HepG2 (cell line): ENCODE data around the gene TECTA.

Source experiments
- BHLHE40 ChIP-seq: IDR thresholded peaks from 2 replicates; pipeline ENCODE4 v1.6.1; 2011; ENCODE audit warnings: low read length, improper control_type of control experiment
- BRF2 ChIP-seq: sonication (generic); formaldehyde crosslinking; IDR thresholded peaks from 2 replicates; pipeline ENCODE4 v1.8.1; 2022; ENCODE audit warnings: mild to moderate bottlenecking, missing genetic modification reagents
- CBX1 ChIP-seq: IDR thresholded peaks from one replicate; pipeline ENCODE4 v1.6.1; 2016; ENCODE audit warnings: antibody characterized with exemption, low read depth
- CCAR2 ChIP-seq: fragments of 200-400 bp; formaldehyde crosslinking; optimal IDR thresholded peaks from 2 replicates; pipeline ENCODE3; 2018; ENCODE audit warnings: low read depth, mild to moderate bottlenecking, low read length, moderate library complexity
- CEBPG ChIP-seq: IDR thresholded peaks from 2 replicates; pipeline ENCODE4 v1.6.1; 2016
- CTCF ChIP-seq: sonication (generic); formaldehyde crosslinking; IDR thresholded peaks from 2 replicates; pipeline ENCODE4 v1.5.0; 2020; ENCODE audit warnings: mild to moderate bottlenecking, missing genetic modification reagents, moderate library complexity
- MXD1 ChIP-seq: sonication (generic); formaldehyde crosslinking; IDR thresholded peaks from 2 replicates; pipeline ENCODE4 v1.4.0; 2020; ENCODE audit warnings: mild to moderate bottlenecking, missing genetic modification reagents
- POLR2AphosphoS5 ChIP-seq: IDR thresholded peaks from 2 replicates; pipeline ENCODE4 v1.6.1; 2012; ENCODE audit warnings: low read depth, low read length
- XRCC5 ChIP-seq: fragments of 200-400 bp; formaldehyde crosslinking; optimal IDR thresholded peaks from 2 replicates; pipeline ENCODE3; 2017; ENCODE audit warnings: mild to moderate bottlenecking, low read length
- ZNF318 ChIP-seq: sonication (generic); formaldehyde crosslinking; IDR thresholded peaks from 2 replicates; pipeline ENCODE4 v1.4.0; 2020; ENCODE audit warnings: mild to moderate bottlenecking, missing genetic modification reagents
- TF ChIP-seq, protein P1 (sequence below): IDR thresholded peaks from 2 replicates; pipeline ENCODE4 v1.6.1; 2016; ENCODE audit warnings: missing compliant biosample characterization, missing genetic modification reagents, borderline replicate concordance
- TF ChIP-seq, protein P2 (sequence below): sonication (generic); formaldehyde crosslinking; IDR thresholded peaks from 2 replicates; pipeline ENCODE4 v1.4.0; 2020; ENCODE audit warnings: missing genetic modification reagents

DNA sequence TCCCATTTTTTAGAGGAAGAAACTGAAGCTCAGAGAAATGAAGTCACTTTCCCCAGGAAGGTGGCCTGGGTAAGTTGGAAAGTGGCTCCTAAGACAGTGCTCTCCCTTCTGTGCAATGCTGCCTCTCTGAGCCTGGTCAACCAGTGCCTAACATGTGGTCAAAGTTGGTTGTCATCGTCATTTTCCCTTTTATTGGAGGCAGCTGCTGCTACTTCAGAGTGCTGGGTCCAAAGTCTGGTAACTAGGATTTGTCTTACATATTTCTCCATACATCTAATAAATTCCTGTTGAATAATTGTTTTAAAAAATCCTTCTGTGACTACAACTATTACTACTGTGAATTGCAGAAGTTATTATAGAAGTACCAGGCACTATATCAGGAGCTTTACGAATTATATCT is 48.1 kb downstream of the TECTA start:
- no peak for TF ChIP-seq CTCF (CRISPR knock-in tag)
- TF ChIP-seq CEBPG (CRISPR knock-in tag): no peak
- TF ChIP-seq, protein P1, sequence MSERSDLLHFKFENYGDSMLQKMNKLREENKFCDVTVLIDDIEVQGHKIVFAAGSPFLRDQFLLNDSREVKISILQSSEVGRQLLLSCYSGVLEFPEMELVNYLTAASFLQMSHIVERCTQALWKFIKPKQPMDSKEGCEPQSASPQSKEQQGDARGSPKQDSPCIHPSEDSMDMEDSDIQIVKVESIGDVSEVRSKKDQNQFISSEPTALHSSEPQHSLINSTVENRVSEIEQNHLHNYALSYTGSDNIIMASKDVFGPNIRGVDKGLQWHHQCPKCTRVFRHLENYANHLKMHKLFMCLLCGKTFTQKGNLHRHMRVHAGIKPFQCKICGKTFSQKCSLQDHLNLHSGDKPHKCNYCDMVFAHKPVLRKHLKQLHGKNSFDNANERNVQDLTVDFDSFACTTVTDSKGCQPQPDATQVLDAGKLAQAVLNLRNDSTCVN (CRISPR knock-in tag): no peak
- no peak for TF ChIP-seq POLR2AphosphoS5
- TF ChIP-seq BRF2 (CRISPR knock-in tag): no peak
- TF ChIP-seq BHLHE40: no peak
- TF ChIP-seq ZNF318: no peak
- TF ChIP-seq CCAR2: no peak
- no peak for TF ChIP-seq MXD1
- TF ChIP-seq, protein P2, sequence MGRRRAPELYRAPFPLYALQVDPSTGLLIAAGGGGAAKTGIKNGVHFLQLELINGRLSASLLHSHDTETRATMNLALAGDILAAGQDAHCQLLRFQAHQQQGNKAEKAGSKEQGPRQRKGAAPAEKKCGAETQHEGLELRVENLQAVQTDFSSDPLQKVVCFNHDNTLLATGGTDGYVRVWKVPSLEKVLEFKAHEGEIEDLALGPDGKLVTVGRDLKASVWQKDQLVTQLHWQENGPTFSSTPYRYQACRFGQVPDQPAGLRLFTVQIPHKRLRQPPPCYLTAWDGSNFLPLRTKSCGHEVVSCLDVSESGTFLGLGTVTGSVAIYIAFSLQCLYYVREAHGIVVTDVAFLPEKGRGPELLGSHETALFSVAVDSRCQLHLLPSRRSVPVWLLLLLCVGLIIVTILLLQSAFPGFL: no peak
- no peak for TF ChIP-seq XRCC5
- TF ChIP-seq CBX1: no peak
